Ascending aorta (tissue), 2 donors: ENCODE data around the gene ZNF638. TPM values are rescaled to one million over a fixed set of nuclear protein-coding genes. Genes with fewer than 3 reads are reported as not detected.

Experiments used
- DNase-seq, 2 donors: peaks; one replicate each; pipeline ENCODE4 v3.0.0-alpha.2; 2019; ENCODE audit warnings: low spot score in 2 of 2
- H3K27ac ChIP-seq, 2 donors: fragments of 200-600 bp; sonication (generic); one replicate each; pipeline ENCODE4 v1.5.1; 2016 to 2017; ENCODE audit warnings: mild to moderate bottlenecking in 1 of 2
- H3K27me3 ChIP-seq: fragments of 200-600 bp; sonication (generic); one replicate; pipeline ENCODE4 v1.5.1; 2017
- H3K36me3 ChIP-seq, 2 donors: fragments of 200-600 bp; sonication (generic); one replicate each; pipeline ENCODE4 v1.5.1; 2016
- H3K4me1 ChIP-seq, 2 donors: fragments of 200-600 bp; sonication (generic); one replicate each; pipeline ENCODE4 v1.5.1; 2016 to 2017; ENCODE audit warnings: mild to moderate bottlenecking in 1 of 2
- H3K4me3 ChIP-seq, 2 donors: fragments of 200-600 bp; sonication (generic); one replicate each; pipeline ENCODE4 v1.5.1; 2016 to 2017; ENCODE audit warnings: mild to moderate bottlenecking in 1 of 2
- H3K9me3 ChIP-seq, 2 donors: fragments of 200-600 bp; sonication (generic); one replicate each; pipeline ENCODE4 v1.5.1; 2016
- CTCF ChIP-seq, 3 experiments: fragments of 200-600 bp in 2 of 3; fragments of 450-650 bp in 1 of 3; sonication (generic) in 2 of 3; IDR thresholded peaks; one replicate each; pipeline ENCODE4 v1.5.1; 2016 to 2019; ENCODE audit warnings: antibody characterized with exemption in 3 of 3, mild to moderate bottlenecking in 1 of 3, moderate library complexity in 1 of 3
- intact Hi-C: fragments of 100-400 bp; cut with DNase I; formaldehyde crosslinking; loops from one replicate; pipeline ENCODE4 v1.15.1; 2023
- total RNA-seq: library from RNA; depleted of rRNA; stranded (reverse); fragments of >200 nt; gene quantifications from one replicate; pipeline ENCODE4 v1.1.0, GENCODE V29; 2016

Gene ZNF638
- total RNA-seq, 1 donor from 2014 or later: 56.0 TPM

GRCh38 chr2:71346065-71346464, 14.5 kb downstream of the ZNF638 start:
- peaks cover 0 to 12% of the 10 kb centered on the region in 2 donors for H3K4me1 ChIP-seq
- H3K36me3 ChIP-seq: peaks cover 19 to 20% of the 10 kb centered on the region in 2 donors
- H3K9me3 ChIP-seq: no peaks in the 10 kb centered on the region
- H3K27ac ChIP-seq: no peak overlapping the region
- TF ChIP-seq CTCF (IDR thresholded peaks at IDR 0.05): no peak
- no peak for DNase-seq
- intact Hi-C loops: no loop called here
- H3K27me3 ChIP-seq: no peaks in the 10 kb centered on the region
- no peak overlapping the region for H3K4me3 ChIP-seq

GRCh38 chr2:71347517-71347916, 15.9 kb downstream of the ZNF638 start:
- DNase-seq: no peak
- Histone ChIP-seq H3K4me3 (no peak overlapping the region), H3K36me3 (peaks cover 19 to 24% of the 10 kb centered on the region in 2 donors), H3K27ac (no peak overlapping the region), H3K9me3 (no peaks in the 10 kb centered on the region), H3K4me1 (peaks cover 0 to 7% of the 10 kb centered on the region in 2 donors), H3K27me3 (no peaks in the 10 kb centered on the region)
- TF ChIP-seq CTCF (IDR thresholded peaks at IDR 0.05): no peak
- intact Hi-C loops: no loop called here

- Histone ChIP-seq H3K4me1 (peaks cover 0 to under 1% of the 10 kb centered on the region in 2 donors), H3K27ac (no peak overlapping the region), H3K36me3 (peaks cover 19 to 24% of the 10 kb centered on the region in 2 donors), H3K9me3 (no peaks in the 10 kb centered on the region), H3K27me3 (no peaks in the 10 kb centered on the region), H3K4me3 (no peak overlapping the region)
- DNase-seq: no peak
- intact Hi-C loops: no loop called here
- no peak for TF ChIP-seq CTCF (IDR thresholded peaks at IDR 0.05)
Observed at GRCh38 chr2:71348302-71348701, 16.7 kb downstream of the ZNF638 start.

GRCh38 chr2:71353248-71353647, 21.7 kb downstream of the ZNF638 start:
- no peak for TF ChIP-seq CTCF (IDR thresholded peaks at IDR 0.05)
- no peaks in the 10 kb centered on the region for H3K9me3 ChIP-seq
- H3K36me3 ChIP-seq: peaks cover 34 to 38% of the 10 kb centered on the region in 2 donors
- no peaks in the 10 kb centered on the region for H3K4me1 ChIP-seq
- DNase-seq: no peak
- no peak overlapping the region for H3K27ac ChIP-seq
- no peaks in the 10 kb centered on the region for H3K27me3 ChIP-seq
- H3K4me3 ChIP-seq: no peak overlapping the region
- intact Hi-C loops: no loop called here

- peaks cover 30 to 55% of the 10 kb centered on the region in 2 donors for H3K36me3 ChIP-seq
Observed at GRCh38 chr2:71358931-71359671, 27.5 kb downstream of the ZNF638 start.

More at GRCh38 chr2:71358931-71359671, 27.5 kb downstream of the ZNF638 start:
- no peak for DNase-seq
- intact Hi-C loops: no loop called here
- no peak overlapping the region for H3K27ac ChIP-seq
- no peaks in the 10 kb centered on the region for H3K4me1 ChIP-seq
- H3K4me3 ChIP-seq: no peak overlapping the region
- H3K9me3 ChIP-seq: no peaks in the 10 kb centered on the region
- TF ChIP-seq CTCF (IDR thresholded peaks at IDR 0.05): no peak
- H3K27me3 ChIP-seq: no peaks in the 10 kb centered on the region
